Naive thymus-derived CD4-positive, alpha-beta T cell (primary cell): ENCODE measurements around the gene CCDC102A. TPM values are rescaled to one million over a fixed set of nuclear protein-coding genes. Genes with fewer than 3 reads are reported as not detected.
A peak's percentile ranks its signal among the peaks of the same experiment; 100 is the strongest.

ENCODE experiments used
- ATAC-seq: fragments of 150-1000 bp; cut with Tn5 transposase; 2 replicates; pipeline ENCODE4 v1.10.0; 2021; ENCODE audit warnings: mild to moderate bottlenecking, moderate library complexity
- CTCF ChIA-PET: fragments of 350-600 bp; sonication (Branson Sonifier 250); formaldehyde crosslinking; loops from one replicate; lab custom pipeline; 2021; ENCODE audit warnings: antibody characterized with exemption; lab: Charles Lee
- POLR2A ChIA-PET: fragments of 350-600 bp; sonication (Branson Sonifier 250); formaldehyde crosslinking; loops from one replicate; lab custom pipeline; 2021; ENCODE audit warnings: antibody characterized with exemption, inconsistent platforms; lab: Charles Lee
- DNase-seq, 9 donors: peaks; one replicate each; pipeline versions ENCODE4 v3.0.0 to v3.0.0-alpha.2; 2020 to 2022; ENCODE audit warnings: mixed read lengths in 1 of 9
- H3K27ac ChIP-seq: one replicate; pipeline ENCODE4 v1.7.0; 2013; ENCODE audit warnings: mild to moderate bottlenecking, low read depth, low read length, moderate library complexity
- H3K27me3 ChIP-seq, 2 donors: one replicate each; pipeline ENCODE4 v1.7.0; 2013; ENCODE audit warnings: low read length in 2 of 2, mild to moderate bottlenecking in 2 of 2, moderate library complexity in 2 of 2; ENCODE audit not compliant: control insufficient read depth in 2 of 2, insufficient read depth in 2 of 2
- H3K36me3 ChIP-seq, 3 experiments: 1 replicate in 2 of 3; 2 replicates in 1 of 3; pipeline ENCODE4 v1.7.0; 2013; ENCODE audit warnings: low read length in 3 of 3, mild to moderate bottlenecking in 3 of 3, moderate library complexity in 1 of 3; ENCODE audit not compliant: insufficient read depth in 3 of 3, control insufficient read depth in 2 of 3
- H3K4me1 ChIP-seq, 2 donors: one replicate each; pipeline ENCODE4 v1.7.0; 2013; ENCODE audit warnings: low read length in 2 of 2, mild to moderate bottlenecking in 2 of 2, moderate library complexity in 1 of 2; ENCODE audit not compliant: control insufficient read depth in 2 of 2, insufficient read depth in 2 of 2
- H3K4me3 ChIP-seq: 2 replicates; pipeline ENCODE4 v1.7.0; 2013; ENCODE audit warnings: mild to moderate bottlenecking, low read length
- H3K9me3 ChIP-seq, 3 experiments: 1 replicate in 2 of 3; 2 replicates in 1 of 3; pipeline ENCODE4 v1.7.0; 2013; ENCODE audit warnings: low read length in 3 of 3; ENCODE audit not compliant: control insufficient read depth in 2 of 3
- H3K27ac Mint-ChIP-seq, 9 donors: one replicate each; pipeline ENCODE4 v1.8.0; 2020 to 2022; ENCODE audit warnings: mixed read lengths in 9 of 9, mild to moderate bottlenecking in 8 of 9, moderate library complexity in 5 of 9, inconsistent platforms in 2 of 9
- H3K27me3 Mint-ChIP-seq, 5 donors: one replicate each; pipeline ENCODE4 v1.8.0; 2021 to 2022; ENCODE audit warnings: mixed read lengths in 5 of 5, mild to moderate bottlenecking in 1 of 5
- H3K36me3 Mint-ChIP-seq, 5 donors: one replicate each; pipeline ENCODE4 v1.8.0; 2020 to 2022; ENCODE audit warnings: mixed read lengths in 5 of 5, mild to moderate bottlenecking in 3 of 5, inconsistent platforms in 1 of 5
- H3K4me1 Mint-ChIP-seq, 7 donors: one replicate each; pipeline ENCODE4 v1.8.0; 2020 to 2022; ENCODE audit warnings: mixed read lengths in 7 of 7, mild to moderate bottlenecking in 3 of 7, inconsistent platforms in 1 of 7
- H3K4me3 Mint-ChIP-seq, 10 donors: one replicate each; pipeline ENCODE4 v1.8.0; 2020 to 2022; ENCODE audit warnings: mild to moderate bottlenecking in 10 of 10, mixed read lengths in 10 of 10, moderate library complexity in 6 of 10, inconsistent platforms in 2 of 10
- H3K9me3 Mint-ChIP-seq, 11 donors: one replicate each; pipeline ENCODE4 v1.8.0; 2020 to 2022; ENCODE audit warnings: mixed read lengths in 11 of 11, mild to moderate bottlenecking in 4 of 11, inconsistent platforms in 1 of 11, moderate library complexity in 1 of 11
- intact Hi-C, 2 donors: fragments of 100-400 bp; cut with micrococcal nuclease; formaldehyde crosslinking; loops; one replicate each; pipeline ENCODE4 v1.15.1; 2023
- polyA plus RNA-seq, 2 donors: library from polyadenylated mRNA; unstranded; fragments of 300-500 nt; fragmentation: Illumina TruSeq; gene quantifications; one replicate each; pipeline ENCODE4 v1.2.3, GENCODE V29; 2021
- total RNA-seq, 6 experiments: library from RNA in 5 of 6; stranded (reverse) in 5 of 6; gene quantifications; 1 replicate in 5 of 6; 2 replicates in 1 of 6; pipeline ENCODE4 v1.2.3 and lab custom pipeline; 2021 to 2026

CCDC102A gene
- total and polyA plus RNA-seq, 7 experiments from 2014 or later: 3.0 to 12.7 (median 7.1) TPM

GRCh38 chr16:57522960-57523359 lies 13.4 kb downstream of the CCDC102A start:
- Histone ChIP-seq H3K27me3 (no peaks in the 10 kb centered on the region), H3K36me3 (peaks cover 0 to 6% (median 0%) of the 10 kb centered on the region in 3 experiments), H3K9me3 (no peaks in the 10 kb centered on the region), H3K4me3 (no peak overlapping the region), H3K27ac (no peak overlapping the region), H3K4me1 (peaks cover 7 to 8% of the 10 kb centered on the region in 2 donors)
- H3K27ac Mint-ChIP-seq: peak overlapping the region in 1 of 9 donors; percentile 45
- H3K4me3 Mint-ChIP-seq: no peak overlapping the region
- H3K4me1 Mint-ChIP-seq: peaks cover 5 to 19% (median 6%) of the 10 kb centered on the region in 7 donors
- H3K36me3 Mint-ChIP-seq: peaks cover 0 to 7% (median 0%) of the 10 kb centered on the region in 5 donors
- ChIA-PET POLR2A (interaction anchor here (0.6 to 1.1 kb wide), 3 partner anchors 28 to 73 kb away, joined by 3 to 6 read pairs (median 5); partner anchors contain the start of gene POLR2C), CTCF (interaction anchor here (0.6 to 1.4 kb wide), 6 partner anchors 10 to 484 kb away, joined by 3 to 6 read pairs (median 4); no protein-coding TSS in a partner anchor)
- DNase-seq (no peak), ATAC-seq (no peak)
- intact Hi-C loops: no loop called here
- no peaks in the 10 kb centered on the region for H3K27me3 Mint-ChIP-seq
- no peaks in the 10 kb centered on the region for H3K9me3 Mint-ChIP-seq

GRCh38 chr16:57519796-57520360 lies 16.5 kb downstream of the CCDC102A start:
- peaks cover 0 to 22% (median 0%) of the 10 kb centered on the region in 3 experiments for H3K36me3 ChIP-seq
- no peaks in the 10 kb centered on the region for H3K27me3 ChIP-seq
- H3K9me3 Mint-ChIP-seq: no peaks in the 10 kb centered on the region
- ATAC-seq (peak; percentile 90), DNase-seq (peak; percentile 61 to 86 (median 73))
- H3K4me3 ChIP-seq: no peak overlapping the region
- peaks cover 7 to 8% of the 10 kb centered on the region in 2 donors for H3K4me1 ChIP-seq
- CTCF ChIA-PET: interaction anchor here (0.6 to 3.4 kb wide), 20 partner anchors 8 to 646 kb away, joined by 3 to 44 read pairs (median 3); partner anchors contain the start of genes ADGRG5, CCDC102A and DOK4
- H3K27ac Mint-ChIP-seq: peak overlapping the region in 3 of 9 donors; percentile 62 to 83 (median 76)
- H3K36me3 Mint-ChIP-seq: peaks cover 0 to 19% (median 0%) of the 10 kb centered on the region in 5 donors
- intact Hi-C loops: loop anchor here (1.0 to 5.0 kb wide), 8 partner anchors 10 to 275 kb away; partner anchors contain the start of genes POLR2C (in 2 of the 2), ARL2BP (in 1 of the 2) and CCDC102A (in 1 of the 2)
- no peaks in the 10 kb centered on the region for H3K9me3 ChIP-seq
- POLR2A ChIA-PET: interaction anchor here (0.7 to 1.4 kb wide), 7 partner anchors 9 to 78 kb away, joined by 3 to 6 read pairs (median 3); partner anchors contain the start of genes CIAPIN1, COQ9 and POLR2C
- no peak overlapping the region for H3K27ac ChIP-seq
- H3K27me3 Mint-ChIP-seq: no peaks in the 10 kb centered on the region
- H3K4me1 Mint-ChIP-seq: peaks cover 5 to 19% (median 6%) of the 10 kb centered on the region in 7 donors
- no peak overlapping the region for H3K4me3 Mint-ChIP-seq

GRCh38 chr16:57518922-57519321 lies 17.4 kb downstream of the CCDC102A start:
- DNase-seq: no peak
- peaks cover 5 to 15% (median 6%) of the 10 kb centered on the region in 7 donors for H3K4me1 Mint-ChIP-seq
- H3K27me3 ChIP-seq: no peaks in the 10 kb centered on the region
- ChIA-PET CTCF (interaction anchor here (1.0 to 3.4 kb wide), 6 partner anchors 9 to 218 kb away, joined by 3 to 44 read pairs (median 7); partner anchors contain the start of genes CCDC102A and DOK4), POLR2A (interaction anchor here (0.6 to 1.4 kb wide), 3 partner anchors 27 to 483 kb away, joined by 3 to 4 read pairs (median 3); partner anchors contain the start of genes CIAPIN1 and COQ9)
- intact Hi-C loops: loop anchor here (1.0 to 5.0 kb wide), 8 partner anchors 11 to 274 kb away; partner anchors contain the start of genes POLR2C (in 2 of the 2), ARL2BP (in 1 of the 2) and CCDC102A (in 1 of the 2)
- H3K36me3 ChIP-seq: peaks cover 0 to 27% (median 0%) of the 10 kb centered on the region in 3 experiments
- peaks cover 7 to 8% of the 10 kb centered on the region in 2 donors for H3K4me1 ChIP-seq
- no peak overlapping the region for H3K4me3 ChIP-seq
- H3K27ac Mint-ChIP-seq: no peak overlapping the region
- no peaks in the 10 kb centered on the region for H3K27me3 Mint-ChIP-seq
- no peak overlapping the region for H3K4me3 Mint-ChIP-seq
- no peak overlapping the region for H3K27ac ChIP-seq
- ATAC-seq: no peak
- H3K9me3 Mint-ChIP-seq: no peaks in the 10 kb centered on the region
- no peaks in the 10 kb centered on the region for H3K9me3 ChIP-seq
- H3K36me3 Mint-ChIP-seq: peaks cover 0 to 22% (median 0%) of the 10 kb centered on the region in 5 donors

GRCh38 chr16:57518520-57518919 lies 17.9 kb downstream of the CCDC102A start:
- DNase-seq: no peak
- intact Hi-C loops: loop anchor here (2.0 to 5.0 kb wide), 2 partner anchors 18 to 56 kb away; partner anchors contain the start of genes CCDC102A (in 1 of the 2) and POLR2C (in 1 of the 2)
- Mint-ChIP-seq H3K9me3 (no peaks in the 10 kb centered on the region), H3K4me1 (peaks cover 5 to 15% (median 6%) of the 10 kb centered on the region in 7 donors), H3K4me3 (no peak overlapping the region), H3K36me3 (peaks cover 0 to 24% (median 0%) of the 10 kb centered on the region in 5 donors), H3K27ac (no peak overlapping the region), H3K27me3 (no peaks in the 10 kb centered on the region)
- peaks cover 7 to 8% of the 10 kb centered on the region in 2 donors for H3K4me1 ChIP-seq
- H3K36me3 ChIP-seq: peaks cover 0 to 27% (median 0%) of the 10 kb centered on the region in 3 experiments
- no peaks in the 10 kb centered on the region for H3K9me3 ChIP-seq
- H3K4me3 ChIP-seq: no peak overlapping the region
- ATAC-seq: no peak
- no peak overlapping the region for H3K27ac ChIP-seq
- POLR2A ChIA-PET: interaction anchor here (0.6 to 1.2 kb wide), 2 partner anchors 71 to 482 kb away, joined by 3 read pairs; partner anchors contain the start of genes CIAPIN1 and COQ9
- H3K27me3 ChIP-seq: no peaks in the 10 kb centered on the region
- CTCF ChIA-PET: interaction anchor here (1.0 to 3.4 kb wide), 6 partner anchors 10 to 218 kb away, joined by 3 to 44 read pairs (median 7); partner anchors contain the start of genes CCDC102A and DOK4

GRCh38 chr16:57517397-57518367 lies 18.7 kb downstream of the CCDC102A start:
- Histone ChIP-seq H3K9me3 (no peaks in the 10 kb centered on the region), H3K36me3 (peaks cover 0 to 28% (median 0%) of the 10 kb centered on the region in 3 experiments), H3K27me3 (no peaks in the 10 kb centered on the region), H3K27ac (no peak overlapping the region), H3K4me1 (peaks cover 7 to 8% of the 10 kb centered on the region in 2 donors), H3K4me3 (no peak overlapping the region)
- Mint-ChIP-seq H3K27me3 (no peaks in the 10 kb centered on the region), H3K27ac (no peak overlapping the region), H3K4me1 (peaks cover 5 to 10% (median 6%) of the 10 kb centered on the region in 7 donors), H3K9me3 (no peaks in the 10 kb centered on the region), H3K4me3 (no peak overlapping the region), H3K36me3 (peaks cover 0 to 28% (median 0%) of the 10 kb centered on the region in 5 donors)
- DNase-seq (no peak), ATAC-seq (no peak)
- ChIA-PET CTCF (interaction anchor here (0.7 to 2.8 kb wide), 8 partner anchors 10 to 217 kb away, joined by 3 to 12 read pairs (median 3); partner anchors contain the start of gene DOK4), POLR2A (interaction anchor here (0.5 to 1.5 kb wide), 3 partner anchors 12 to 70 kb away, joined by 3 to 5 read pairs (median 3); partner anchors contain the start of genes CIAPIN1 and COQ9)
- intact Hi-C loops: loop anchor here (2.0 to 5.0 kb wide), 2 partner anchors 19 to 55 kb away; partner anchors contain the start of genes CCDC102A (in 1 of the 2) and POLR2C (in 1 of the 2)
